Dermis blood vessel endothelial cell (primary cell): ENCODE results near the gene ZFP69. TPM values are rescaled to one million over a fixed set of nuclear protein-coding genes. Genes with fewer than 3 reads are reported as not detected.
A peak's percentile ranks its signal among the peaks of the same experiment; 100 is the strongest.

Experiments
- DNase-seq: peaks from one replicate; pipeline ENCODE4 v3.0.0; 2010
- total RNA-seq: library from RNA; depleted of rRNA; stranded (reverse); fragments of >200 nt; gene quantifications from 2 replicates; pipeline ENCODE4 v1.2.3, GENCODE V29; 2014

Gene ZFP69
- total RNA-seq, 1 donor from 2014 or later = 4.1 TPM

- peak; percentile 84 for DNase-seq
Measured at GRCh38 chr1:40508375-40509341, 31.6 kb downstream of the ZFP69 start, which contains the start of gene EXO5. Gene EXO5 (plus strand): TSS chr1:40508767. CDS start chr1:40514545, 5,778 bp downstream.

GRCh38 chr1:40519517-40519916, 42.4 kb downstream of the ZFP69 start:
- no peak for DNase-seq

GRCh38 chr1:40530735-40531380, 53.8 kb downstream of the ZFP69 start:
- peak; percentile 54 for DNase-seq

GRCh38 chr1:40531381-40532061, 54.4 kb downstream of the ZFP69 start, which contains the start of gene ZNF684:
Gene ZNF684 (plus strand): TSS chr1:40531637. CDS start chr1:40533167, 1,530 bp downstream.
- peak; percentile 94 for DNase-seq

- no peak for DNase-seq
Measured at GRCh38 chr1:40532062-40532389, 54.9 kb downstream of the ZFP69 start.

- peak; percentile 81 for DNase-seq
Measured at GRCh38 chr1:40532844-40533424, 55.8 kb downstream of the ZFP69 start.

GRCh38 chr1:40534589-40534988, 57.5 kb downstream of the ZFP69 start:
- DNase-seq = no peak

GRCh38 chr1:40535732-40536131, 58.6 kb downstream of the ZFP69 start:
- no peak for DNase-seq

GRCh38 chr1:40539338-40539737, 62.2 kb downstream of the ZFP69 start:
- DNase-seq = no peak

Other genes with a start within 250 kb of the ZFP69 start
- gene TMCO2, start 229.4 kb upstream of the ZFP69 start, total RNA-seq = not detected in 2 replicates
- 80.4 and 85.3 TPM in 2 replicates for gene ZMPSTE24, start 219.1 kb upstream of the ZFP69 start, total RNA-seq
- gene COL9A2, start 160.0 kb upstream of the ZFP69 start, total RNA-seq = 0.60 and 1.2 TPM in 2 replicates
- gene SMAP2, start 103.6 kb upstream of the ZFP69 start, total RNA-seq = 3.7 and 6.7 TPM in 2 replicates
- gene ZFP69B, start 26.8 kb upstream of the ZFP69 start, total RNA-seq = 1.2 and 2.0 TPM in 2 replicates
- gene EXO5, start 31.5 kb downstream of the ZFP69 start, total RNA-seq = 6.7 and 11.9 TPM in 2 replicates
- gene ZNF684, start 54.3 kb downstream of the ZFP69 start, total RNA-seq = 3.3 and 4.4 TPM in 2 replicates
- 0.28 and 0.34 TPM in 2 replicates for gene RIMS3, start 188.4 kb downstream of the ZFP69 start, total RNA-seq
- 19.2 and 29.5 TPM in 2 replicates for gene NFYC, start 214.4 kb downstream of the ZFP69 start, total RNA-seq